GM19025 (cell line): Measurements from ENCODE around the gene KCTD14.
A peak's percentile ranks its signal among the peaks of the same experiment; 100 is the strongest.
"Not testable (repeated sequence)": the region's sequence is repeated elsewhere in the genome, so short reads cannot be mapped to it uniquely, and the experiment has no call there.

ENCODE experiments used
- ATAC-seq: cut with Tn5 transposase; IDR thresholded peaks from one replicate; pipeline ENCODE4 v1.9.1; 2021; ENCODE audit warnings: mild to moderate bottlenecking, low read depth, moderate library complexity; ENCODE audit not compliant: unreplicated experiment

KCTD14 gene

GRCh38 chr11:78027759-78028158, 4.7 kb upstream of the KCTD14 start:
- no peak for ATAC-seq

GRCh38 chr11:78025378-78025777, 2.3 kb upstream of the KCTD14 start:
- ATAC-seq, result no peak

GRCh38 chr11:78023426-78023825, 350 bp upstream of the KCTD14 start:
- ATAC-seq, result no peak

GRCh38 chr11:78021611-78022010, 1.5 kb downstream of the KCTD14 start:
- ATAC-seq, result no peak

GRCh38 chr11:78020246-78020645, 2.8 kb downstream of the KCTD14 start:
- no peak for ATAC-seq

GRCh38 chr11:78019808-78020207, 3.3 kb downstream of the KCTD14 start:
- ATAC-seq, result no peak

GRCh38 chr11:78015878-78016277, 7.2 kb downstream of the KCTD14 start:
- ATAC-seq, result no peak

GRCh38 chr11:78014937-78015520, 8.0 kb downstream of the KCTD14 start:
- ATAC-seq, result not testable (repeated sequence)

GRCh38 chr11:78011301-78011700, 11.8 kb downstream of the KCTD14 start:
- ATAC-seq, result no peak

GRCh38 chr11:78010755-78011154, 12.3 kb downstream of the KCTD14 start:
- no peak for ATAC-seq

GRCh38 chr11:78010304-78010703, 12.8 kb downstream of the KCTD14 start:
- ATAC-seq, result no peak

- no peak for ATAC-seq
These were observed 14.0 kb downstream of the KCTD14 start for GRCh38 chr11:78009062-78009461.

- ATAC-seq, result no peak
These were observed 22.9 kb downstream of the KCTD14 start for GRCh38 chr11:78000193-78000592.

- no peak for ATAC-seq
These were observed 23.5 kb downstream of the KCTD14 start for GRCh38 chr11:77999446-78000030.

GRCh38 chr11:77994434-77995362, 28.4 kb downstream of the KCTD14 start, which contains the start of gene INTS4:
Gene INTS4, minus strand, starts transcription at chr11:77994668. Its CDS starts 25 bp downstream, at chr11:77994643.
- peak; percentile 98 for ATAC-seq

GRCh38 chr11:77993902-77994301, 29.2 kb downstream of the KCTD14 start:
- ATAC-seq, result no peak

GRCh38 chr11:77990981-77991380, 32.1 kb downstream of the KCTD14 start:
- no peak for ATAC-seq

- not testable (repeated sequence) for ATAC-seq
These were observed 36.6 kb downstream of the KCTD14 start for GRCh38 chr11:77986456-77986855.

GRCh38 chr11:77981346-77981947, 41.6 kb downstream of the KCTD14 start:
- ATAC-seq, result no peak

GRCh38 chr11:77968337-77968736, 54.7 kb downstream of the KCTD14 start:
- ATAC-seq, result no peak

GRCh38 chr11:77967753-77968152, 55.3 kb downstream of the KCTD14 start:
- no peak for ATAC-seq
